Neural crest cell (in vitro differentiated cells): ENCODE data around the gene RBM18. TPM values are rescaled to one million over a fixed set of nuclear protein-coding genes. Genes with fewer than 3 reads are reported as not detected.

Experiments
- DNase-seq: peaks from one replicate; pipeline ENCODE4 v3.0.0; 2021; ENCODE audit warnings: low read depth, mixed read lengths, low spot score
- H3K27ac Mint-ChIP-seq: one replicate; pipeline ENCODE4 v1.8.0; 2021; ENCODE audit warnings: mild to moderate bottlenecking, mixed read lengths; ENCODE audit not compliant: unreplicated experiment
- H3K27me3 Mint-ChIP-seq: 2 replicates; pipeline ENCODE4 v1.8.0; 2021; ENCODE audit warnings: low read depth, mild to moderate bottlenecking, mixed read lengths
- H3K36me3 Mint-ChIP-seq: 2 replicates; pipeline ENCODE4 v1.8.0; 2021; ENCODE audit warnings: low read depth, mild to moderate bottlenecking, mixed read lengths
- H3K4me1 Mint-ChIP-seq: 2 replicates; pipeline ENCODE4 v1.8.0; 2021; ENCODE audit warnings: mixed read lengths
- H3K4me3 Mint-ChIP-seq: one replicate; pipeline ENCODE4 v1.8.0; 2021; ENCODE audit warnings: mild to moderate bottlenecking, mixed read lengths
- H3K9me3 Mint-ChIP-seq: 2 replicates; pipeline ENCODE4 v1.8.0; 2021; ENCODE audit warnings: mixed read lengths
- CTCF ChIP-seq: fragments of 200-600 bp; sonication (generic); conservative IDR thresholded peaks from 2 replicates; pipeline ENCODE4 v1.5.0; 2021; ENCODE audit warnings: antibody characterized with exemption, mild to moderate bottlenecking
- total RNA-seq: library from RNA; stranded (reverse); gene quantifications from 2 replicates; pipeline ENCODE4 v1.2.1, GENCODE V29; 2021

Gene RBM18
- total RNA-seq, 1 donor from 2014 or later = 17.9 TPM

- Mint-ChIP-seq H3K9me3 (no peaks in the 10 kb centered on the region), H3K4me3 (no peak overlapping the region), H3K4me1 (peaks cover 29% of the 10 kb centered on the region), H3K27me3 (peaks cover 100% of the 10 kb centered on the region), H3K27ac (no peak overlapping the region), H3K36me3 (peaks cover 13% of the 10 kb centered on the region)
- no peak for DNase-seq
- TF ChIP-seq CTCF = no peak
Measured at GRCh38 chr9:122222791-122223190, 41.8 kb downstream of the RBM18 start.

GRCh38 chr9:122221183-122221811 lies 43.3 kb downstream of the RBM18 start:
- peaks cover 21% of the 10 kb centered on the region for H3K4me1 Mint-ChIP-seq
- DNase-seq = no peak
- no peaks in the 10 kb centered on the region for H3K9me3 Mint-ChIP-seq
- peaks cover 100% of the 10 kb centered on the region for H3K27me3 Mint-ChIP-seq
- no peak for TF ChIP-seq CTCF
- H3K4me3 Mint-ChIP-seq = no peak overlapping the region
- H3K36me3 Mint-ChIP-seq = peaks cover 9% of the 10 kb centered on the region
- no peak overlapping the region for H3K27ac Mint-ChIP-seq

- H3K36me3 Mint-ChIP-seq = peaks cover 8% of the 10 kb centered on the region
Measured at GRCh38 chr9:122220673-122221182, 43.9 kb downstream of the RBM18 start.

GRCh38 chr9:122219856-122220672 lies 44.6 kb downstream of the RBM18 start:
- Mint-ChIP-seq H3K27me3 (peaks cover 100% of the 10 kb centered on the region), H3K27ac (no peak overlapping the region), H3K4me1 (peaks cover 21% of the 10 kb centered on the region), H3K9me3 (no peaks in the 10 kb centered on the region), H3K36me3 (peaks cover 6% of the 10 kb centered on the region), H3K4me3 (no peak overlapping the region)
- no peak for DNase-seq
- no peak for TF ChIP-seq CTCF

More at GRCh38 chr9:122220673-122221182, 43.9 kb downstream of the RBM18 start:
- TF ChIP-seq CTCF = no peak
- H3K9me3 Mint-ChIP-seq = no peaks in the 10 kb centered on the region
- no peak for DNase-seq
- peaks cover 21% of the 10 kb centered on the region for H3K4me1 Mint-ChIP-seq
- no peak overlapping the region for H3K27ac Mint-ChIP-seq
- no peak overlapping the region for H3K4me3 Mint-ChIP-seq
- H3K27me3 Mint-ChIP-seq = peaks cover 100% of the 10 kb centered on the region

- peaks cover 100% of the 10 kb centered on the region for H3K27me3 Mint-ChIP-seq
- H3K27ac Mint-ChIP-seq = no peak overlapping the region
- H3K4me3 Mint-ChIP-seq = no peak overlapping the region
- no peak for TF ChIP-seq CTCF
- peaks cover 21% of the 10 kb centered on the region for H3K4me1 Mint-ChIP-seq
- H3K36me3 Mint-ChIP-seq = peaks cover 6% of the 10 kb centered on the region
- DNase-seq = no peak
- no peaks in the 10 kb centered on the region for H3K9me3 Mint-ChIP-seq
Measured at GRCh38 chr9:122218935-122219855, 45.4 kb downstream of the RBM18 start.
